ENCODE data around the gene XDH.

DNA sequence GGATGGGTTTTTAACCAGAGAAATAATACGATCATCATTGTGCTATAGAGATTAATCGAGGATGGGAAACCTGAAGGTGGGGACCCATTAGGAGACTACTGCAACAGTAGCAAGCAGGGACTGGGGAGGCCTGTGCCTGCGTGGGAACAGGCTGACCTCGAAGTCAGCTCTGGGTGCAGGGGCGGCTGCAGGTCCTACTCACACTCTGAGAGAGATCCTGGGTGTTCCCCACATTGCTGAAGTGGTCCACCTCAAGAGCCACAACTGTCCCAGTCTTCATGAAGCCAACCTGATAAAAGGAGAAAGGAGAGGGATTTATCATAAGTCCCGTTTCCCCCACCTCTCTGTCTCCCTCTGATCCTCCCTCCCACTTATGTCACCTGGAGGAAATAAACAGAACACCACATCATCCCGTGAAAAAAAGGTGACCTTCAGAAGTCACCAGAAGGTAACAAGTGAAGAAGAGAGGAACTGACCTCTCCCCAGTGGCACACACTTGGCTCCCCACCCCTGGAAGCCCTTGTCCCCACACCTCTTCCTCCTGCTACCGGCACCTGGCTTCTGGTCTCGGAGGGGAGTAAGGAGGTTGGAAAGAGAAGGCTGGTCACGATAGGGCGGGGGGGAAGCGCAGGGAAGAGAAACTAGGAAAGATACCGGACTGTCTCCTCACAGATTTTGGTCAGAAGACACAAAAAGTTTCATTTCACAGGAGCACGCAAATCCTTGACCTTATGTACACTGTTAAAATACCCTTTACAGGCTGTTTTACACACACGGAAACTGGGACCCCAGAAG lies 50.4 kb downstream of the XDH start:
- TF ChIP-seq POLR2A (IDR thresholded peaks at IDR 0.05) (no peak), EP300 (IDR thresholded peaks at IDR 0.05) (no peak)
- TF ChIP-seq, protein P1, sequence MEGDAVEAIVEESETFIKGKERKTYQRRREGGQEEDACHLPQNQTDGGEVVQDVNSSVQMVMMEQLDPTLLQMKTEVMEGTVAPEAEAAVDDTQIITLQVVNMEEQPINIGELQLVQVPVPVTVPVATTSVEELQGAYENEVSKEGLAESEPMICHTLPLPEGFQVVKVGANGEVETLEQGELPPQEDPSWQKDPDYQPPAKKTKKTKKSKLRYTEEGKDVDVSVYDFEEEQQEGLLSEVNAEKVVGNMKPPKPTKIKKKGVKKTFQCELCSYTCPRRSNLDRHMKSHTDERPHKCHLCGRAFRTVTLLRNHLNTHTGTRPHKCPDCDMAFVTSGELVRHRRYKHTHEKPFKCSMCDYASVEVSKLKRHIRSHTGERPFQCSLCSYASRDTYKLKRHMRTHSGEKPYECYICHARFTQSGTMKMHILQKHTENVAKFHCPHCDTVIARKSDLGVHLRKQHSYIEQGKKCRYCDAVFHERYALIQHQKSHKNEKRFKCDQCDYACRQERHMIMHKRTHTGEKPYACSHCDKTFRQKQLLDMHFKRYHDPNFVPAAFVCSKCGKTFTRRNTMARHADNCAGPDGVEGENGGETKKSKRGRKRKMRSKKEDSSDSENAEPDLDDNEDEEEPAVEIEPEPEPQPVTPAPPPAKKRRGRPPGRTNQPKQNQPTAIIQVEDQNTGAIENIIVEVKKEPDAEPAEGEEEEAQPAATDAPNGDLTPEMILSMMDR (IDR thresholded peaks at IDR 0.05), result no peak
